Measurements from ENCODE around the gene MYLK.

- TF ChIP-seq CTCF (IDR thresholded peaks at IDR 0.05; ENCODE audit: low read length) = no peak
- no peak for TF ChIP-seq EZH2 (IDR thresholded peaks at IDR 0.05; ENCODE audit: borderline replicate concordance, low read length)
These were observed 181.4 kb downstream of the MYLK start for GRCh38 chr3:123702720-123703119.

Data from OCI-LY1 (cell line).